SJSA1 (cell line): Measurements from ENCODE around the gene ABHD6. TPM values are rescaled to one million over a fixed set of nuclear protein-coding genes. Genes with fewer than 3 reads are reported as not detected.
A peak's percentile ranks its signal among the peaks of the same experiment; 100 is the strongest.
"Not testable (repeated sequence)": the region's sequence is repeated elsewhere in the genome, so short reads cannot be mapped to it uniquely, and the experiment has no call there.

Source experiments
- DNase-seq, 2 experiments: peaks; one replicate each; pipeline ENCODE4 v3.0.0-alpha.2; 2015 to 2020; ENCODE audit warnings: low spot score in 2 of 2, low read depth in 1 of 2
- H3K27ac ChIP-seq: fragments of 250-450 bp; sonication (Bioruptor Pico); 2 replicates; pipeline ENCODE4 v1.5.1; 2020; ENCODE audit warnings: mild to moderate bottlenecking, moderate library complexity
- H3K27me3 ChIP-seq: fragments of 250-450 bp; sonication (Bioruptor Pico); replicated peaks from 2 replicates; pipeline ENCODE4 v1.5.1; 2020; ENCODE audit warnings: mild to moderate bottlenecking, moderate library complexity
- H3K36me3 ChIP-seq: fragments of 250-450 bp; sonication (Bioruptor Pico); 2 replicates; pipeline ENCODE4 v1.5.1; 2020; ENCODE audit warnings: mild to moderate bottlenecking
- H3K4me1 ChIP-seq: fragments of 250-450 bp; sonication (Bioruptor Pico); replicated peaks from 2 replicates; pipeline ENCODE4 v1.6.1; 2021; ENCODE audit warnings: mild to moderate bottlenecking
- H3K4me3 ChIP-seq: fragments of 250-450 bp; sonication (Bioruptor Pico); 2 replicates; pipeline ENCODE4 v1.5.1; 2020; ENCODE audit warnings: mild to moderate bottlenecking
- H3K9me3 ChIP-seq: fragments of 250-450 bp; sonication (Bioruptor Pico); replicated peaks from 2 replicates; pipeline ENCODE4 v1.5.1; 2020; ENCODE audit warnings: mild to moderate bottlenecking
- total RNA-seq: library from RNA; depleted of rRNA; stranded (reverse); fragments of >200 nt; shearing (Covaris generic); gene quantifications from 2 replicates; pipeline ENCODE4 v1.2.3, GENCODE V29; 2014; rRNA removed

Gene ABHD6
- total RNA-seq, 1 experiment from 2014 or later, result 6.8 TPM

GRCh38 chr3:58333206-58334012 is 95.8 kb downstream of the ABHD6 start:
- Histone ChIP-seq H3K36me3 (peaks cover 5% of the 10 kb centered on the region; the same call in 1 of the 2 replicates), H3K27me3 (no peaks in the 10 kb centered on the region), H3K27ac (no peak overlapping the region), H3K9me3 (peaks cover 5% of the 10 kb centered on the region; the same call in 1 of the 2 replicates), H3K4me1 (peaks cover 38% of the 10 kb centered on the region), H3K4me3 (peak overlapping the region; percentile 90)
- no peak for DNase-seq

GRCh38 chr3:58334013-58334321 is 96.4 kb downstream of the ABHD6 start:
- no peaks in the 10 kb centered on the region for H3K27me3 ChIP-seq
- H3K27ac ChIP-seq, result no peak overlapping the region
- peaks cover 5% of the 10 kb centered on the region; the same call in 1 of the 2 replicates for H3K9me3 ChIP-seq
- peak overlapping the region; percentile 90 for H3K4me3 ChIP-seq
- peaks cover 5% of the 10 kb centered on the region; the same call in 1 of the 2 replicates for H3K36me3 ChIP-seq
- H3K4me1 ChIP-seq, result peaks cover 38% of the 10 kb centered on the region
- peak in 1 of 2 experiments; percentile 12 for DNase-seq

- Histone ChIP-seq H3K36me3 (peaks cover 5% of the 10 kb centered on the region; the same call in 1 of the 2 replicates), H3K27ac (no peak overlapping the region), H3K4me3 (no peak overlapping the region), H3K27me3 (no peaks in the 10 kb centered on the region), H3K9me3 (peaks cover 5% of the 10 kb centered on the region; the same call in 1 of the 2 replicates), H3K4me1 (peaks cover 38% of the 10 kb centered on the region)
- no peak for DNase-seq
These were observed 96.9 kb downstream of the ABHD6 start for GRCh38 chr3:58334506-58334884.

GRCh38 chr3:58335652-58335947 is 98.0 kb downstream of the ABHD6 start:
- DNase-seq, result no peak
- Histone ChIP-seq H3K36me3 (peaks cover 5% of the 10 kb centered on the region; the same call in 1 of the 2 replicates), H3K4me3 (no peak overlapping the region), H3K4me1 (peaks cover 38% of the 10 kb centered on the region), H3K9me3 (peaks cover 5% of the 10 kb centered on the region; the same call in 1 of the 2 replicates), H3K27ac (peak overlapping the region; percentile 32), H3K27me3 (no peaks in the 10 kb centered on the region)

GRCh38 chr3:58336135-58336882 is 98.7 kb downstream of the ABHD6 start:
- Histone ChIP-seq H3K4me1 (peaks cover 42% of the 10 kb centered on the region), H3K4me3 (no peak overlapping the region), H3K27ac (no peak overlapping the region), H3K9me3 (peaks cover 5% of the 10 kb centered on the region; the same call in 1 of the 2 replicates), H3K36me3 (peaks cover 5% of the 10 kb centered on the region; the same call in 1 of the 2 replicates), H3K27me3 (no peaks in the 10 kb centered on the region)
- peak in 1 of 2 experiments; percentile 15 for DNase-seq

GRCh38 chr3:58337190-58337589 is 99.6 kb downstream of the ABHD6 start:
- H3K4me1 ChIP-seq, result peaks cover 41% of the 10 kb centered on the region
- peaks cover 5% of the 10 kb centered on the region; the same call in 1 of the 2 replicates for H3K36me3 ChIP-seq
- H3K27ac ChIP-seq, result no peak overlapping the region
- H3K9me3 ChIP-seq, result peaks cover 5% of the 10 kb centered on the region; the same call in 1 of the 2 replicates
- no peaks in the 10 kb centered on the region for H3K27me3 ChIP-seq
- H3K4me3 ChIP-seq, result no peak overlapping the region
- no peak for DNase-seq

- not testable (repeated sequence) for DNase-seq, H3K36me3 ChIP-seq, H3K4me3 ChIP-seq, H3K9me3 ChIP-seq, H3K27ac ChIP-seq, H3K27me3 ChIP-seq
- H3K4me1 ChIP-seq, result peaks cover 27% of the 10 kb centered on the region
These were observed 101.6 kb downstream of the ABHD6 start for GRCh38 chr3:58339146-58339545.

- no peak overlapping the region for H3K27ac ChIP-seq
- no peaks in the 10 kb centered on the region for H3K27me3 ChIP-seq
- no peaks in the 10 kb centered on the region for H3K36me3 ChIP-seq
- peaks cover 11% of the 10 kb centered on the region for H3K4me1 ChIP-seq
- no peak overlapping the region for H3K4me3 ChIP-seq
- no peaks in the 10 kb centered on the region for H3K9me3 ChIP-seq
- no peak for DNase-seq
These were observed 103.1 kb downstream of the ABHD6 start for GRCh38 chr3:58340594-58341244.

- Histone ChIP-seq H3K4me1 (peaks cover 7% of the 10 kb centered on the region), H3K27ac (no peak overlapping the region)
- peak in 1 of 2 experiments; percentile 10 for DNase-seq
These were observed 103.8 kb downstream of the ABHD6 start for GRCh38 chr3:58341376-58341775.

GRCh38 chr3:58342676-58343075 is 105.1 kb downstream of the ABHD6 start:
- no peaks in the 10 kb centered on the region for H3K9me3 ChIP-seq
- H3K27ac ChIP-seq, result no peak overlapping the region
- H3K36me3 ChIP-seq, result no peaks in the 10 kb centered on the region
- H3K27me3 ChIP-seq, result no peaks in the 10 kb centered on the region
- no peak overlapping the region for H3K4me3 ChIP-seq
- no peak for DNase-seq
- peaks cover 5% of the 10 kb centered on the region for H3K4me1 ChIP-seq

More at GRCh38 chr3:58341376-58341775, 103.8 kb downstream of the ABHD6 start:
- Histone ChIP-seq H3K36me3 (no peaks in the 10 kb centered on the region), H3K27me3 (no peaks in the 10 kb centered on the region), H3K4me3 (no peak overlapping the region), H3K9me3 (no peaks in the 10 kb centered on the region)

Other genes starting within 250 kb of the ABHD6 start
- 130 and 207 TPM in 2 replicates for gene FLNB, start 229.4 kb upstream of the ABHD6 start, total RNA-seq
- gene DNASE1L3, start 26.8 kb upstream of the ABHD6 start, total RNA-seq, result not detected in 2 replicates
- gene RPP14, start 68.5 kb downstream of the ABHD6 start, total RNA-seq, result 14.9 and 23.0 TPM in 2 replicates
- gene HTD2, start 68.7 kb downstream of the ABHD6 start, total RNA-seq, result 6.8 and 16.3 TPM in 2 replicates
- 6.5 and 13.3 TPM in 2 replicates for gene PXK, start 95.1 kb downstream of the ABHD6 start, total RNA-seq
- 147 and 154 TPM in 2 replicates for gene PDHB, start 196.0 kb downstream of the ABHD6 start, total RNA-seq